Measurements from ENCODE around the gene ZFYVE1. TPM values are rescaled to one million over a fixed set of nuclear protein-coding genes. Genes with fewer than 3 reads are reported as not detected.

The ZFYVE1 gene
- total RNA-seq, 4 donors from 2014 or later: 7.1 to 21.7 (median 17.5) TPM

DNA sequence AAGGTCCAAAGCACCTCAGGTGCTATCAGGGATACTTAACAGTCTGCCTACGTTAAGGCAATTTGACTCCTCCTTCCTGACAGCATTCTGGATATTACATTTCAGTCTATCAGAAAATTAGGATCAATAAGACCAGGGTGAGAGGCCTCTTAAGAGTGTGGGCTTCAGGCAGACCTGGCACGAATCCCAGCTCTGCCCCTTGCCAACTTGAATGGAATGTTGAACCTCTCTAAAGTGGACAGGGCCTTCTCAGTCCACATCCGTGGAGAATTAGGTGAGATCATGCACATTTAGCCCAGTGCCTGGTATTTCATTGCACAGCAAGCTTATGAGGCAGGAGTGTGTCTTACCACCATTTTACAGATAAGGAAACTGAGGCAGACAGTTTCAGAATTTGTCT lies 74.7 kb downstream of the ZFYVE1 start:
- DNase-seq: no peak
- Histone ChIP-seq H3K9me3 (no peaks in the 10 kb centered on the region), H3K4me3 (no peak overlapping the region), H3K36me3 (no peaks in the 10 kb centered on the region), H3K27ac (no peak overlapping the region), H3K27me3 (no peaks in the 10 kb centered on the region), H3K4me1 (no peaks in the 10 kb centered on the region)
- intact Hi-C loops (cut with DNase I; ENCODE audit: low total_unique reads) (no loop called here), in situ Hi-C loops (cut with MboI; ENCODE audit: low pct_ligation_motif_present in 1 of 4, low pct_unique_long_range_greater_than_20kb in 1 of 4, low sequenced_read_pairs in 3 of 4) (no loop called here)
- TF ChIP-seq, protein P1, sequence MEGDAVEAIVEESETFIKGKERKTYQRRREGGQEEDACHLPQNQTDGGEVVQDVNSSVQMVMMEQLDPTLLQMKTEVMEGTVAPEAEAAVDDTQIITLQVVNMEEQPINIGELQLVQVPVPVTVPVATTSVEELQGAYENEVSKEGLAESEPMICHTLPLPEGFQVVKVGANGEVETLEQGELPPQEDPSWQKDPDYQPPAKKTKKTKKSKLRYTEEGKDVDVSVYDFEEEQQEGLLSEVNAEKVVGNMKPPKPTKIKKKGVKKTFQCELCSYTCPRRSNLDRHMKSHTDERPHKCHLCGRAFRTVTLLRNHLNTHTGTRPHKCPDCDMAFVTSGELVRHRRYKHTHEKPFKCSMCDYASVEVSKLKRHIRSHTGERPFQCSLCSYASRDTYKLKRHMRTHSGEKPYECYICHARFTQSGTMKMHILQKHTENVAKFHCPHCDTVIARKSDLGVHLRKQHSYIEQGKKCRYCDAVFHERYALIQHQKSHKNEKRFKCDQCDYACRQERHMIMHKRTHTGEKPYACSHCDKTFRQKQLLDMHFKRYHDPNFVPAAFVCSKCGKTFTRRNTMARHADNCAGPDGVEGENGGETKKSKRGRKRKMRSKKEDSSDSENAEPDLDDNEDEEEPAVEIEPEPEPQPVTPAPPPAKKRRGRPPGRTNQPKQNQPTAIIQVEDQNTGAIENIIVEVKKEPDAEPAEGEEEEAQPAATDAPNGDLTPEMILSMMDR (IDR thresholded peaks at IDR 0.05): no peak
- TF ChIP-seq POLR2AphosphoS5 (IDR thresholded peaks at IDR 0.05) (no peak), EP300 (IDR thresholded peaks at IDR 0.05; ENCODE audit: low read depth) (no peak), POLR2A (IDR thresholded peaks at IDR 0.05) (no peak)
- WGBS, 2 donors (ENCODE audit: low coverage in 1 of 2): 67 to 87% methylated on average over 1 to 3 of the region's 3 CpGs

DNA sequence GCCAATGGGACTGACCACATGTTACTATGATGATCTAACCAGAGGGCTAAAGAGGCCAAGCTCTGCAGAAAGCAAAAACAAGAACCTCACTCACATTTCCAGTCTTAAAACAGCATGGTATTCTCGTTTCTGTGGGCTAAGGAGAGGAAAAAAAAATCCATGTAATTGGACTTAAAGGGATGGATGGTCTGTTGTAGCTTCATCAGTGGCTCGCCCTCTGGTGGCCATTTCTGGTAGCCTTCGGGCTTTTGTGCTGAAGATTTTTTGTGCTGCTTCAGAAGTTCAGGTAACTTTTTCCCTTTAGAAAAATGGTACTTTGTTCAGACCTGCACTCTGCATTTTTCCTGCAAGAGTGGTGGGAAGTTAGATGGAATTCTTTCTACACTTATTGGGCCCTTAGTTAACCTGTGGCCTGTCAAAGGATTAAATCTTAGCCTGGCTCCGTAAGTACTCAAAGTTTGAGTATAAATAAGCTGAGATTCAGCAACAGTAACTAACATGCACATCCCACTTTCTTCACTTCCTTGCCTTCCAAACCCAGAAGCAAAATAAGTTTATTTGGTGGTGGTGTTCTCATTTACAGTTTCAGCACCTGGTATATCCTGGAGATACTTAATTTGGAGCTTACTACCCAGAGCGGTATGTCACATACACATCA lies 78.3 kb downstream of the ZFYVE1 start:
- Histone ChIP-seq H3K4me1 (no peaks in the 10 kb centered on the region), H3K36me3 (no peaks in the 10 kb centered on the region), H3K9me3 (no peaks in the 10 kb centered on the region), H3K27ac (no peak overlapping the region), H3K4me3 (no peak overlapping the region), H3K27me3 (no peaks in the 10 kb centered on the region)
- TF ChIP-seq POLR2AphosphoS5 (IDR thresholded peaks at IDR 0.05): no peak
- no peak for TF ChIP-seq EP300 (IDR thresholded peaks at IDR 0.05; ENCODE audit: low read depth)
- TF ChIP-seq, protein P1 (IDR thresholded peaks at IDR 0.05): peak; percentile 79 to 91 (median 85)
- TF ChIP-seq POLR2A (IDR thresholded peaks at IDR 0.05): no peak
- in situ Hi-C loops (cut with MboI; ENCODE audit: low pct_ligation_motif_present in 1 of 4, low pct_unique_long_range_greater_than_20kb in 1 of 4, low sequenced_read_pairs in 3 of 4): loop anchor here in 2 of 4 donors (10.0 kb wide), 1 partner anchor 434 kb away; no protein-coding TSS in a partner anchor
- intact Hi-C loops (cut with DNase I; ENCODE audit: low total_unique reads): loop anchor here (2.0 kb wide), 1 partner anchor 432 kb away; no protein-coding TSS in a partner anchor
- peak; percentile 68 for DNase-seq
- 40 to 50% methylated on average over 2 to 5 of the region's 5 CpGs for WGBS, 2 donors (ENCODE audit: low coverage in 1 of 2)

DNA sequence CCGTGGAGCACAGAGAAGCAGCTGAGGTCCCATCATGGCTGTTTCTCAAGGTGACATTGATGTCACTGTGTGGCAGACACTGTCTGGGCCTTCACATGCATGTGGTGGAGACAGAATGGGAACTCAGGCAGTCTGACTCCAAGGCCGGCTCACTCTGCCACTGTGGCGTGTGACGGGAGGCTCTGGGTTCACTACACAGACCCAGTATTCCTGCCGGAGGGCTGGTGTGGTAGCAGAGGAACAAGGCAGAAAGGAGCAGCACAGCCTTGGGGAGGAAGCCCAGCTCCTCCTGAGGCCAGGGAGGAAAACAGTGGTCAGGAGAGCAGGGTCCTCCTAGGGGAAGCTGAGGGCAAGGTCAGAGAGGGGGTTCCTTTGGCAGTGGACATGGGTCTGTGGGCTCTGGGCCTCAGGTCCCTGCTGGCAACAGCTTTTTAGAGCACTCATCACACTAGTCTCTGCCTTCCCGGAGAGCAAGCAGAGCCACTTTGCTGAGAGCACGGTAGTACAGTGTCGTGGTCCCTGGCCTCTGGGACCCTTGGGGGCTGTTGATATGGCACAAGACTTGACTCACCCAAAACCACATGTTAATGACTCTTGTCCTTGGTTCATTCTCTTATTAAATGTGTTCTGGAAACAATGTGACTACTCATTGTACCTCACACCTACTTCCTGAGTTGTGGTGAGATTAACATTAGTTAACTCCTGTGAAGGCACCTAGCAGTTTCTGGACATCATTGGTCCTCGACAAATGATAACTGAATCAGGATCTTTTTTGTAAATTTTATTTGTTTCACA lies 79.3 kb downstream of the ZFYVE1 start:
- Histone ChIP-seq H3K4me3 (no peak overlapping the region), H3K27ac (no peak overlapping the region), H3K4me1 (no peaks in the 10 kb centered on the region), H3K36me3 (peaks cover 0 to 6% (median 2%) of the 10 kb centered on the region in 4 donors), H3K9me3 (no peaks in the 10 kb centered on the region), H3K27me3 (no peaks in the 10 kb centered on the region)
- TF ChIP-seq POLR2AphosphoS5 (IDR thresholded peaks at IDR 0.05) (no peak), EP300 (IDR thresholded peaks at IDR 0.05; ENCODE audit: low read depth) (no peak), POLR2A (IDR thresholded peaks at IDR 0.05) (no peak)
- TF ChIP-seq, protein P1 (IDR thresholded peaks at IDR 0.05): no peak
- in situ Hi-C loops (cut with MboI; ENCODE audit: low pct_ligation_motif_present in 1 of 4, low pct_unique_long_range_greater_than_20kb in 1 of 4, low sequenced_read_pairs in 3 of 4): loop anchor here in 2 of 4 donors (10.0 kb wide), 1 partner anchor 433 kb away; no protein-coding TSS in a partner anchor
- DNase-seq: no peak
- 88% methylated on average over 9 of the region's 9 CpGs; no CpG with 5 or more reads in 1 of the 2 donors for WGBS, 2 donors (ENCODE audit: low coverage in 1 of 2)
- intact Hi-C loops (cut with DNase I; ENCODE audit: low total_unique reads): loop anchor here (2.0 kb wide), 1 partner anchor 431 kb away; no protein-coding TSS in a partner anchor

DNA sequence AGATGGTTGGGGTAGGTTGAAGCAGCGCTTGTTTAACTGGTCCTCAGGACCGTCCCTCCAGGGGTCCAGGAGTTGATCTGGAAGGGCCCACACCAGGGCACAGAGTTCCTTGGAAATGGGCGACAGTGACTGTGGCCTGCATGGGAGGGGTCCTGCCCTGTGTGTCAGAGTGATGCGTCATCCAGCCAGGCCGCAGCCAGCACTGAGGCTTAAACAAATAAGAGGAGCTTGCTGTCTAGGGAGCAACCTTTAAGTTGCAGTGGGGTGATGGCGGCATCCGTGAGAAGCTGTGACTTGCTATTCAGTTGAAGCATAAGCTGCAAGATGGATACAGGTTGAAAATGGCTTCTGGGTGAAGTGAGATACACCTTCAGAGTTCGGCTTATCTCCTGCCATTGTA lies 80.4 kb downstream of the ZFYVE1 start:
- Histone ChIP-seq H3K27ac (no peak overlapping the region), H3K36me3 (peaks cover 0 to 16% (median 4%) of the 10 kb centered on the region in 4 donors), H3K27me3 (no peaks in the 10 kb centered on the region), H3K9me3 (no peaks in the 10 kb centered on the region), H3K4me1 (no peaks in the 10 kb centered on the region), H3K4me3 (no peak overlapping the region)
- DNase-seq: no peak
- in situ Hi-C loops (cut with MboI; ENCODE audit: low pct_ligation_motif_present in 1 of 4, low pct_unique_long_range_greater_than_20kb in 1 of 4, low sequenced_read_pairs in 3 of 4) (loop anchor here in 2 of 4 donors (10.0 kb wide), 1 partner anchor 432 kb away; no protein-coding TSS in a partner anchor), intact Hi-C loops (cut with DNase I; ENCODE audit: low total_unique reads) (no loop called here)
- WGBS, 2 donors (ENCODE audit: low coverage in 1 of 2): 87 to 100% methylated on average over 2 to 8 of the region's 8 CpGs
- TF ChIP-seq POLR2A (IDR thresholded peaks at IDR 0.05): no peak
- TF ChIP-seq EP300 (IDR thresholded peaks at IDR 0.05; ENCODE audit: low read depth): no peak
- TF ChIP-seq, protein P1 (IDR thresholded peaks at IDR 0.05): no peak
- no peak for TF ChIP-seq POLR2AphosphoS5 (IDR thresholded peaks at IDR 0.05)
